Psoas muscle (tissue), 8 donors: ENCODE measurements around the gene MUC4. TPM values are rescaled to one million over a fixed set of nuclear protein-coding genes. Genes with fewer than 3 reads are reported as not detected.

ENCODE experiments used
- ATAC-seq, 4 donors: fragments of 200-7000 bp; cut with Tn5 transposase; one replicate each; pipeline ENCODE4 v1.9.1; 2020; ENCODE audit warnings: moderate library complexity in 3 of 4, mild to moderate bottlenecking in 2 of 4
- DNase-seq, 2 donors: peaks; one replicate each; pipeline ENCODE4 v3.0.0-alpha.2; 2020
- H3K27ac ChIP-seq: fragments of 200-600 bp; one replicate; pipeline ENCODE4 v1.8.0; 2022
- H3K27me3 ChIP-seq, 3 donors: fragments of 200-600 bp in 1 of 3; one replicate each; pipeline versions ENCODE4 v1.6.1 to v1.8.0; 2013 to 2022; ENCODE audit warnings: low read length in 2 of 3, mild to moderate bottlenecking in 2 of 3, moderate library complexity in 1 of 3; ENCODE audit not compliant: insufficient read depth in 3 of 3
- H3K36me3 ChIP-seq, 2 donors: fragments of 200-600 bp in 1 of 2; one replicate each; pipeline versions ENCODE4 v1.6.1 to v1.8.0; 2013 to 2022; ENCODE audit warnings: low read depth in 1 of 2, mild to moderate bottlenecking in 1 of 2, moderate library complexity in 1 of 2; ENCODE audit not compliant: insufficient read depth in 1 of 2
- H3K4me1 ChIP-seq: fragments of 200-600 bp; one replicate; pipeline ENCODE4 v1.8.0; 2022
- H3K4me3 ChIP-seq: fragments of 200-600 bp; one replicate; pipeline ENCODE4 v1.8.0; 2022; ENCODE audit warnings: mild to moderate bottlenecking
- H3K9me3 ChIP-seq: fragments of 200-600 bp; one replicate; pipeline ENCODE4 v1.8.0; 2022
- CTCF ChIP-seq: fragments of 200-600 bp; IDR thresholded peaks from one replicate; pipeline ENCODE4 v1.8.0; 2022; ENCODE audit warnings: antibody characterized with exemption
- WGBS, 3 donors: extraction: QIAGEN DNeasy Blood & Tissue Kit; methylation state at CpG; one replicate each; pipeline versions ENCODE4 v1.1.6 to v1.1.7; 2013; 5-methylcytosine and 5-hydroxymethylcytosine counted together
- intact Hi-C, 2 donors: fragments of 100-400 bp; cut with DNase I; formaldehyde crosslinking; loops; one replicate each; pipeline versions ENCODE4 v1.11.0 to v1.14.2; 2022
- polyA plus RNA-seq, 3 donors: library from polyadenylated mRNA; stranded (reverse); fragments of 200-250 nt; gene quantifications; one replicate each; pipeline ENCODE4 v1.2.3, GENCODE V29; 2013
- total RNA-seq, 4 donors: library from RNA; stranded (reverse); fragmentation: NEBNext Ultra II Directional in 2 of 4; extraction: Animal tissue kit (Norgen Biotek cat#: 25700) in 2 of 4; gene quantifications; one replicate each; pipeline versions ENCODE4 v1.2.1 to v1.2.4, GENCODE V29; 2021 to 2023
- donor health status: healthy with polysubstance abuse.
- donor health status: DM: no; HTN: no; CAD: no; lungs with moderate emphysema.
- donor health status: Bipolar disorder and iron deficiency.
- donor health status: healthy.
- donor health status: DM: yes; HTN: yes; CAD: no.
- donor health status: DM: no; HTN: no; CAD: no.
- donor health status: DM: no; HTN: no; CAD: no.
- donor health status: DM: yes; HTN: yes; CAD: no.

MUC4 gene
- total and polyA plus RNA-seq, 7 donors: 0.01 to 0.08 (median 0.02) TPM; not detected in 4

- no peak for TF ChIP-seq CTCF
- H3K27ac ChIP-seq: no peak overlapping the region
- DNase-seq (no peak), ATAC-seq (no peak)
- no peaks in the 10 kb centered on the region for H3K4me1 ChIP-seq
- peaks cover 0 to 47% (median 26%) of the 10 kb centered on the region in 3 donors for H3K27me3 ChIP-seq
- H3K9me3 ChIP-seq: no peaks in the 10 kb centered on the region
- intact Hi-C loops: no loop called here
- 9 to 19% (median 10%) methylated on average over 6 to 8 of the region's 8 CpGs for WGBS, 3 donors
- H3K4me3 ChIP-seq: no peak overlapping the region
- no peaks in the 10 kb centered on the region for H3K36me3 ChIP-seq
Observed at GRCh38 chr3:195757438-195757770, 54.3 kb downstream of the MUC4 start.

DNA sequence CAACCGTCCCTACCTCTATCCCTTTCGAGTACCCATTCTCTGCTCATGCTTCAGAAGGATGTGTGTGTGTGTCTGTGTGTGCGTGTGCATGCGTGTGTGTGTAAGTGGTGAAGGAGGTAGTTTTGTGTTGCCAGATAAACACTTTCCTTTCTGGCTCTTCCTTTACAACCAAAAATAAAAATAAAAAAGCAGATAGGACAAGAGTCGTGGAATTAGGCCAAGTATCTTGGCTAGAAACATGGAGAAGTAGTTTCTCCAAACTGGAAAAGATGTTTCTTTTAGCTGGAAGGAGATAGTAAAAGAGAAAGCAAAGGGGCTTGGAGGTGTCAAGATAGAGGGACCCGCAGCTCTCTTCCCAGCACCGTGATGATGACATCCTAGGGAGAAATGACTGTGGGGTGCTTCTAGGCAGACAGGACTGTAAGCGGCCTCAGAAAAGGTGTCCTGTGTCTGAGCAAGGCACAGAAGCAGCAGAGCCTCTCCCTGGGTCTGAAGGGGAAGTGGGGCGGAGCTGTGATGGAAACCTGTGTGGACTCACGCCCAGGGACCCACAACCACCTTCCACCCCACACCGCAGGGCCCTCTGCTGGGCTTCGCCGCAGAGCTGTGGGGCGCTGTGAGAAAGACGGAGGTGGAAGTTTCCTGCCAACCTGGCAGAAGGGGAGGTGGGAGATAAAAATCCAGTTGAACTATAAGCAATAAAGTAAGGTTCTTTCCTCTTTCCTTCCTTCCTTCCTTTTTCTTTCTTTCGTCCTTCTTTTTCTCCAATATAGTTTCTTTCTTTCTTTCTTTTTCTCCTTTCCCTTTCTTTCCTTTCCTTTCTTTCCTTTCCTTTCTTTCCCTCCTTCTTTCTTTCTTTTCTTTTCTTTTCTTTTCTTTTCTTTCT, 55.7 kb downstream of the MUC4 start:
- Histone ChIP-seq H3K4me1 (no peaks in the 10 kb centered on the region), H3K27ac (no peak overlapping the region), H3K36me3 (no peaks in the 10 kb centered on the region), H3K9me3 (no peaks in the 10 kb centered on the region), H3K4me3 (no peak overlapping the region), H3K27me3 (peaks cover 0 to 35% (median 19%) of the 10 kb centered on the region in 3 donors)
- no peak for DNase-seq
- intact Hi-C loops: no loop called here
- no peak for ATAC-seq
- 81 to 84% (median 84%) methylated on average over 16 of the region's 16 CpGs for whole genome bisulfite sequencing, 3 donors
- TF ChIP-seq CTCF: no peak

GRCh38 chr3:195755391-195755790, 56.3 kb downstream of the MUC4 start:
- no peak for TF ChIP-seq CTCF
- ATAC-seq (no peak), DNase-seq (no peak)
- peaks cover 0 to 29% (median 17%) of the 10 kb centered on the region in 3 donors for H3K27me3 ChIP-seq
- intact Hi-C loops: no loop called here
- WGBS, 3 donors: 94 to 97% (median 96%) methylated on average over 7 of the region's 7 CpGs
- no peak overlapping the region for H3K4me3 ChIP-seq
- no peaks in the 10 kb centered on the region for H3K9me3 ChIP-seq
- no peak overlapping the region for H3K27ac ChIP-seq
- no peaks in the 10 kb centered on the region for H3K4me1 ChIP-seq
- no peaks in the 10 kb centered on the region for H3K36me3 ChIP-seq

DNA sequence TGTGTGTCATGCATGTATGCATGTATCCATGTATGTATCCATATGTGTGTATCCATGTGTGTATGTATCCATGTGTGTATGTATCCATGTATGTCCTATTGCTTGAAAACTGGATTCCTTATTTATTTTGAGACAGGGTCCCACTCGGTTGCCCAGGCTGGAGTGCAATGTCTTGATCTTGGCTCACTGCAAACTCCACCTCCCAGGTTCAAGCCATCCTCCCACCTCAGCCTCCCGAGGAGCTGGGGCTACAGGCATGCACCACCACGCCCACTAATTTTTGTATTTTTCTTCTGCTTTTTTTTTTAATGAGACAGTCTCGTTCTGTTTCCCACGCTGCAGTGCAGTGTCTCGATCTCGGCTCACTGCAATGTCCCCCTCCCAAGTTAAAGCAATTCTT, 56.8 kb downstream of the MUC4 start:
- no peaks in the 10 kb centered on the region for H3K4me1 ChIP-seq
- H3K36me3 ChIP-seq: no peaks in the 10 kb centered on the region
- H3K27me3 ChIP-seq: peaks cover 0 to 26% (median 17%) of the 10 kb centered on the region in 3 donors
- TF ChIP-seq CTCF: no peak
- DNase-seq (peak in 1 of 2 donors; percentile 3), ATAC-seq (no peak)
- H3K27ac ChIP-seq: no peak overlapping the region
- intact Hi-C loops: no loop called here
- H3K4me3 ChIP-seq: no peak overlapping the region
- H3K9me3 ChIP-seq: no peaks in the 10 kb centered on the region
- WGBS, 3 donors: 92 to 94% (median 92%) methylated on average over 7 of the region's 7 CpGs
